NCI-H1105 (cell line): ENCODE results near the gene SHD.

Experiments used
- DNase-seq: peaks from one replicate; lab custom pipeline; 2025; lab: John Stamatoyannopoulos, UW

SHD gene

DNA sequence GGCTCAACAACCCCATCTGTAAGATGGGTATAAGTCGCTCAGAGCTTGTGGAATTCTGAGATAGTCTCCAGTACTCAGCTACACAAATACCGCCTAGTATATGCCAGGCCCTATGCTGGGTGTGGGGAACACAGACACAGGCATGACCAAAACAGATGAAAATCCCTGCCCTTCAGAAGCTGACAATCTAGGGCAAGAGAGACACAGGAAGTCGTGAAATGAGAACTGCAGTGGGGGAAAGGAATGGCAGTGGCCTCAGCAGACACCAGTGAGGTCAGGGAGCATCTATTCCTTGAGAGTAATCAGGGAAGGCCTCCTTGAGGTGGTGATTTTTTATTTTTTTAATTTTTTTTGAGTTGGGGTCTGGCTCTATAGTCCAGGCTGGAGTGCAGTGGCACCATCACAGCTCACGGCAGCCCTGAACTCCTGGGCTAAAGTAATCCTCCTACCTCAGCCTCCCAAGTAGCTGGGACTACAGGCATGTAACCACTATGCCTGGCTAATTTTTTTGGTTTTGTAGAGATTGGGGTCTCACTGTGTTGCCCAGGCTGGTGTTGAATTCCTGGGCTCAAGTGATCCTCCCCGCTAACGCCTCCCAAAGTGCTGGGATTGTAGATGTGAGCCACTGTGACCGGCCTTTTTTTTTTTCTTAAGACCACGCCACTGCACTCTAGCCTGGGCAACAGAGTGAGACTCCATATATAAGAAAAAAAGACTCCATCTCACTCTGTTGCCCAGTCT, 19.9 kb downstream of the SHD start:
- DNase-seq, result no peak

DNA sequence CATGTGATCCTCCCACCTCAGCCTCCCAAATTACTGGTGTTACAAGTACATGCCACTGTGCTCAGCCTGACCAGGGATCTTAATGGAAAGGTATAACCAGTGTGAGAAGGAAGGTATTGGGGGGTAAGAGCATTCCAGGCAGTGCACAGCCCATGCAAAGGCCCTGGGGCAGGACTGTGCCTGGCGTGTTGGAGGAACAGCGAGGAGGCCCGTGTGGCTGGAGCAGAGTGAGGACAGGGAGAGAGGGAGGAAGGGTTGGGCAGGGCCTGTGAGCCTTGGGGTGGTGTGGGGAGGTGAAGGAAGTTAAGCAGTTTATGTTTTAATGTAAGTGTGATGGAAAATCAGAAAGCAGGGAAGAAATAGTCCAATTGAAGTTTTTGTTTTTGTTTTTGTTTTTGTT, 21.5 kb downstream of the SHD start:
- no peak for DNase-seq

DNA sequence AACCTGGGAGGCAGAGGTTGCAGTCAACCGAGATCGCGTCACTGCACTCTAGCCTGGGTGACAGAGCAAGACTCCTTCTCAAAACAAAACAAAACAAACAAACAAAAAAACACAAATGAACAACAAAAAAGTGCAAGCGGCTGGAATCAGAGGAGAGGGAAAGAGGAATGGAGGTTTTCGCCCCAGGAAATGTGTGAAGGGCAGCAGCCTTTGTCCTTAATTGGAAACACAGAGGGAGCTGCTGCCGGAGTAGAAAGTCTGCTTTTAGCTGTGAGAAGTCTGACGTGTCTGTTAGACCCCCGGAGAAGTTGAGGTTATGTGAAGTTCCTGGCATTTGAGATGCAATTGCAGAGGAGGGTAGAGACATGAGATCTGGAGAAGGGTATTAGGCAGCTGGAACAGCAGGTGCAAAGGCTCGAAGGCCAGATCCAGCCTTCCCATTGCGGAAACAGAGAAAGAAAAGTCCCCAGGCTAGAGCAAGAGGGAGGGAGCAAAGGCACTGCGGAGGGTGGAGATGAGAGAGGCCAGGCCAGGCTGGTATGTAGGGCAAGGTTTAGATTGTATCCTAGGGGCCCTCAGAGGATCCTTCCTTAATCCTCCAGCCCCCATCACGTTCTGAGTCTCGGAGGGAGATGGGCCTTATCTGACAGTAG, 22.6 kb downstream of the SHD start:
- no peak for DNase-seq

DNA sequence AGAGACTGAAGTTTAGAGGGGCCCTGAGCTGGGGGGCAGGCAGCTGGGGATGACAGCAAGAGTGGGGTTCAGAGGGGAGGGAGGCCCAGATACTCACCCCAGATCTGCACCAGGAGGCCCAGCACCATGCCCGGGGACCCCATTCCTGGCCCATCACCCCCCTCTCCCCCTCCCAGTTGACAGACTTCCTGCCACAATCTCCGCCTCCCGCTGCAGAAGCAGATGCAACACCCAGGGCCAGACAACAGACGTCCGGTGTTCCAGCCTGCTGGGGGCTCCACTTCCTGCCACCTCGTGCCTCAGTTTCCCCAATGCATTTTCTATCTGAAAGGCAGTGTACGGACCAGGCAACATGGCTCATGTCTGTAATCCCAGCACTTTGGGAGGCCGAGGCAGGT, 23.2 kb downstream of the SHD start, which contains the start of gene TMIGD2:
TSS of gene TMIGD2 (minus strand) at position 147 of the 398 bp plus-strand sequence. CDS start at position 143, 4 bp downstream.
- no peak for DNase-seq

DNA sequence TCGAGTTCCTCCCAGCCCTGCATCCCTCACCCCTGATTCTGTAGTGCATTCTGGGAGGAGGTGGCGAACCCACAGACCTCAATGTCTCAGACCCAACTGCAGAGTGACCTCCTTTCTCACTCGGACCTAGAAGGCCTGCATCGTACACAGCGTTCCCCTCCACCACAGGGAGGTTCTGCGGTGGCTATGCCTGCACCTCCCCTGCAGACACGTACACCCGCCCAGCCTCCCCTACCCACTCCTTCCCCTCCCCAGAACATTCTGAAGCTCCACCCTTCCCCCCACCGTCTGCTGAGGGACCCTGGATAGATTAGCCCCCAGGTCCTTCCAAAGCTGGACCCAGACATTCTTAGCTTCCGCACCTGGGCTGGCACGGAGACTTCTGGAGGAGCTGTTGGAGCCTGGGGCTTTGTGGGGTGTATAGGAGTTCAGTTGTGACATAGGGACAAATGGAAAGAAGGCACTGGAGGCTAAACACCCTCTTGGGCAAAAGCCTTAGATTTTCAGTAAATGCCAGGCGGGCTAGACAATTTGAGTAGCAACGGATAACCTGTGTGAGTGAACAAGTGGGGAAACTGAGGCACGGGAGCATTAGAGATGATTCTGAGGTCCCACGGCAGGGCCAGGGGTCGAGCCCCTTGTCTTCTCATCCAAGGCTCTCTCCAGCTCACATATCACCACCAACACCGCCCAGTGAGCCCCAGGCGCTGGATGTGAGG, 24.9 kb downstream of the SHD start:
- DNase-seq, result no peak

DNA sequence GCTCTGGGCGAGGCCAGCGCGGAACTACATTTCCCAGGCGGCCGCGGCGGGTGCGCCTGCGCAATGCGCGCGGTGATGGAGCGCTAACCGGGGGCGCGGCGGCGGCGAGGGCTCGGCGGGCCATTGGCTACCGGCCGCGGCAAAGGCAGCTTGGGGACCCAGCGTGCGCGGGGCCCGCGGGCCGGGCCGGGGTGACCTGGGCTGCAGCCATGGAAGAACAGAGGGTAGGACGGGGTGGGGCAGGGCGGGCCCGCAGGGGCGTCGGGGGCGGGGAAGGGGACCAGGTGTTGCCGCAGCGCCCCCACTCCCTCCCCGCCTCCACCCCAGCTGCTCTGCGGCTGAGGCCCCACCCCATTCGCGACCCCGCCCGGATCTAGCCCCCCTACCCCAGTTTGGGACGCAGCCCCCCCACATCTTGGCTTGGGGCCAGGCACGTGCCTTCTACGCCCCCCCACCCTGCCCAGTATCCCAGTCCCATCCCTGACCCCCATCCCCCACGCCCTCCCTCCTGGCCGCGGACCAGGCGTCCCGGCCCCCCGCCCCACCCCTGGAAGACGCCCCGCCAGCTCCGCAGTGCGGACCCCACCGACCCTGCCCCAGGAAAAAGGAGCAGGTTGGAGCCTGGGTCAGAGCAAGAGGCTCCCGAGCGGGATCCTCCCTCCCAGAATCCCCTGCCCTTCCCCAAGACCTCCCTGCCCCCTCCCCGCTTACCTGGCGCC, 25.6 kb downstream of the SHD start, which contains the start of gene FSD1:
TSS of gene FSD1 (plus strand) at position 61 of the 719 bp plus-strand sequence. CDS start at position 210, 149 bp downstream.
- DNase-seq, result peak; percentile 70

DNA sequence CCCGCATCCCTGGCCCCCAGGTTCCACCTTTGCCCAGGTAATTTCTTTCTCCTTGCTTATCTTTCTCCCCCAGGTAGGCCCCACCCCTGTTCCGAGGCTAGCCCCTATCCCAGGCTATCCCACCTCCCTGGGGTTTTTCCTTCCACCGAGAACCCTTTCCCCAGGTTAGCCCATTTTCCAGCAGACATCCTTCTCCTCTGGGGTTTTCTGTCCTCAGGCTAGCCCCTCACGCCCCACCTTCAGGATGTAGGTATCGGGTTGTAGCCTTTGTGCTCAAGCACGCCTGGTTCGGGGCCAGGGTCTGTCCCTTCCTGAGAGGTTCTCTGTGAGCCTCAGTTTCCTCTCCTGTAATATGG, 26.2 kb downstream of the SHD start:
- DNase-seq, result no peak

DNA sequence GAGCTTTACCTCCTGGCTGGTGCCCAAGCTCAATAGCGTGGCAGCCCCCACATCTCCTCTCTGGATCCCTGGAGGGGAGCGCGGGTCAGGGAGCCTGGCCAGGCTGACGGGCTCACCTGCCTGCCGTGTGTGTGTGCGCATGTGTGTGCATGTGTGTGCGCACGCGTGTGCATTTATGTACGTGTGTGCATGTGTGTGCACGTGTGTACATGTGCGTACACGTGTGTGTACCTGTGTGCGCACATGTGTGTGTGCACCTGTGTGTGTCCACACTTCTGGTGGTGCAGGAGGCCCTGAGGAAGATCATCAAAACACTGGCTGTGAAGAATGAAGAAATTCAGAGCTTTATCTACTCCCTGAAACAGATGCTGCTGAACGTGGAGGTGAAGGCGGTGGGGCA, 26.6 kb downstream of the SHD start:
- no peak for DNase-seq

DNA sequence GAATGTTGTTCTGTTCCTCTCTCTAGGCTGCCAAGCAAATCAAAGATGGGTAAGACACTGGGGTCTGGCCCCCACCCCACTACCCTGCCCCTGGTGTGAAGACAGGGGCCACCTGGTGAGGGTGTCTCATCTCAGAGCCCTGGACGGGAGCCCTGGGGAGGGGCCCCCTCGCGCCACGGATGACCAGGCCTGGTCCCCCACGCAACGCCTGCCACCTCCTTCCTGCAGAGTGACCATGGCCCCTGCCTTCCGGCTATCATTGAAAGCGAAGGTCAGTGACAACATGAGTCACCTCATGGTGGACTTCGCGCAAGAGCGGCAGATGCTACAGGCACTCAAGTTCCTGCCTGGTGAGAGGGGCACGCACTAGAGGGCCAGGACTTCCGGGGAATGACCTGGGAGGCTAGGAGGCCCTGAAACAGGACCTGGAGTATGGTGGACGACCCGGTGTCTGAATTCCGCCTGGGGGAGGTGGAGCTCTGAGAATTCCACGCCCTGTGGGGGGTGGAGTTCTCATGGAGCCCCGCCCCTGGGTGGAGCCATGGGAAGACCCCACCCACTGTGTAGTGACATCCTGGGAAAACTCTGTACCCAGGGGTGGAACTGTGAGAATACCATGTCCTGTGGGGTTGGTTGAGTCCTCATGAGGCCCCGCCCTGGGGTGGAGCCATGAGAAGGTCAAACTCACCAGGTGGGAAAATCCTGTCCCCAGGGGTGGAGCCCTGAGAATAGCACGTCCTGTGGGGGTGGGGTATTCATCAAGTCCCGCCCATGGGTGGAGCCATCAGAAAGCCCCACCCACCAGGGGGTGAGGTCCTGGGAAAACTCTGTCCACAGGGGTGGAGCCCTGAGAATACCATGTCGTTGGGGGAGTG, 31.4 kb downstream of the SHD start:
- DNase-seq, result no peak

DNA sequence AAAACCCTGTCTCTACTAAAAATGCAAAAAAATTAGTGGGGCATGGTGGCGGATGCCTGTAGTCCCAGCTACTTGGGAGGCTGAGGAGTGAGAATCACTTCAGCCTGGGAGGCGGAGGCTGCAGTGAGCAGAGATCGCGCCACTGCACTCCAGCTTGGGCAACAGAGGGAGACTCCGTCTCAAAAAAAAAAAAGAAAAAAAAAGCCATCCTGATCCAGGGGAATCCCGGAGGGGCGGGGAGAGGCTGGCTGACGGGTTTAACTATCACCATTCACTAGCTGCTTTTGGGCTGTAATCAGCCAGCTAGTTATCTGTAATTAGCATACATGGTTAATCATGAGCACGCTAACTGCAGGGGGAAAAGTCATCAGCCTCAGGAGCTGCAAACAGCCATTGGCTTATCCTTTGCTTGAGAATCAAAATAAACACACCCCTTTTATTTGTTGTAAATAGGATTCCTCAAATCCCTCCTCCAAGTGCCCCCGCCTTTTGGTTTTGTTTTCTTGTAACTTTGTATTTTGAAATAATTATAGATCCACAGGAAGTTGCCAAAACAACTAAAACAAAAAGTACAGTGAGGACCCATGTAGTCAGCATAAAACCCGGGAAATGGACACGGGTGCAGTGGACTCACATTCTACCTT, 34.9 kb downstream of the SHD start:
- no peak for DNase-seq

DNA sequence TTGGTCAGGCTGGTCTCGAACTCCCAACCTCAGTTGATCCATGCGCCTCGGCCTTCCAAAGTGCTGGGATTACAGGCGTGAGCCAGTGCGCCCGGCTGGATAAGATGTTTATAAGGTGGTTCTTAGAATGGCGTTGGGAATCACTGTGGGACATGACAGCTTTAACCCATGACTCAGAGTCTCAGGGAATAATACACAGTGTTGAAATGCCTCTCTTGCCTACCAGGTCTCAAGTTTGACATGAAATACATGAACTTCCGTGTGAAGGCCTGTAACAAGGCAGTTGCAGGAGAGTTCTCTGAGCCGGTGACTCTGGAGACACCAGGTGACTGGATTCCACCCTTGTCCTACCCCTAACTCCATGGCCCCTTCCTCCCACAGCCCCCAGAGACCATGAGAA, 37.9 kb downstream of the SHD start:
- DNase-seq, result no peak

DNA sequence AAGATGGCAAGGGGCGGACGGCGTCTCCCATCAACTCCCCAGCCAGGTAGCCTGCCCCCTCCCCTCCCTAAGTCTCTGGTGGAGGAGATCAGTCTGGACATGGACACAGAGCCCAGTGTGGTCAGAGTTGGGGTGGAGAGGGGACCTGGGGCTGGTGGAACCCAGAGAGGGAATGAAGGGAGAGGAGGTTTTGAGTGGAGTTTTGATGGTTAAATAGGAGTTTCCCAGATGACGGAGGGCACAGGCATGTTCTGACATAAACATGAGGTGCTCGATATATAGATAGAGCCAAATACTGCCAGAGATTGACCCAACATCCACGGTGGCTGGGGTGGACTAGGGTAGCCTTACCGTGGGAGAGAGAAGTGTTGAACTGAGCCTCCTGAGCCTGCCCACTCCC, 39.4 kb downstream of the SHD start:
- no peak for DNase-seq

DNA sequence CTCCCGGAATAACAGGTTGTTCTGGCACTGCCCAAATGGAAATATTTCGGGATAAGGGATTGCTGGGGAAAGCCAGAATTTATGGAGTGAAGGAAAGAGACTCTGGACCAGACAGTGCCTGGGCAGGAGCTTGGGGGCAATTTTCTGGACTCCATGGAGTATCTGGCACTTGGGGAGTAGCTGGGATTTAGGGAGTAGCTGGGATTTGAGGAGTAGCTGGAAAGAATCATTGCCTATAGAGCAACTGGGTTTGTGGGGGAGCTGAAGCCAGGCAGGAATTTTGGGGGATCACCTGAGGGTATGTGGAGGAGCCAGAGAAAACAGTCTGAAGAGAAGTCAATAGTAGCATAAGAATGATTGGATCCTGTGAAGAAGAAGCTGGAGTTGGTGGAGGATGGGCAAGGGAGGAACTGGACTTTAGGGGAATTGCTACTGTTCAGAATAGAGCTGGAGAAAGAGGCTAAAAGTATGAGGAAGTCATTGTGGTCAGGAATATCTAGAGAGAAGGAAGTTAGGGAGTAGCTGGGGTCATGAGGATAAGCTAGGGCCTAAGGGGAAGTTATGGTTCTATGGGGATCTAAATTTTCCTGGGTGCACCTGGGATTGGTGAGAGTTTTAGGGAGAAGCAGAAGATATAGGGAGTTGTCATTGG, 40.1 kb downstream of the SHD start:
- DNase-seq, result no peak

DNA sequence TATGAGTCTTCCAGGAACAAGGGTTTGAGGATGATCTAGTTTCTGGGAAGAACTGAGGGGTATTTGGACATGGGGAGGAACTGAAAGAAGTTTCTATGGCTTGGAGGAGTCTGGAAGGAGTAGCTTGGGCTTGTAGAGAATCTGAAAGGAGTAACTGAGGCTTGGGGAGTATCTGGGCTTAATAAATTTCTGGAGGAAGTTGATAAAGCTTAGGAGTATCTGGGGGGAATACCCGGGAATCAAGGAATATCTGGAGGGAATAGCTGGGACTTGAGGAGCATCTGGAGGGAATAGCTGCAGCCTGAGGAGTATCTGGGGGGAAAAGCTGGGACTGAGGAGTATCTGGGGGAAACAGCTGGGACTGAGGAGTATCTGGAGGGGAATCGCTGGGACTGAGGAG, 41.4 kb downstream of the SHD start:
- no peak for DNase-seq

DNA sequence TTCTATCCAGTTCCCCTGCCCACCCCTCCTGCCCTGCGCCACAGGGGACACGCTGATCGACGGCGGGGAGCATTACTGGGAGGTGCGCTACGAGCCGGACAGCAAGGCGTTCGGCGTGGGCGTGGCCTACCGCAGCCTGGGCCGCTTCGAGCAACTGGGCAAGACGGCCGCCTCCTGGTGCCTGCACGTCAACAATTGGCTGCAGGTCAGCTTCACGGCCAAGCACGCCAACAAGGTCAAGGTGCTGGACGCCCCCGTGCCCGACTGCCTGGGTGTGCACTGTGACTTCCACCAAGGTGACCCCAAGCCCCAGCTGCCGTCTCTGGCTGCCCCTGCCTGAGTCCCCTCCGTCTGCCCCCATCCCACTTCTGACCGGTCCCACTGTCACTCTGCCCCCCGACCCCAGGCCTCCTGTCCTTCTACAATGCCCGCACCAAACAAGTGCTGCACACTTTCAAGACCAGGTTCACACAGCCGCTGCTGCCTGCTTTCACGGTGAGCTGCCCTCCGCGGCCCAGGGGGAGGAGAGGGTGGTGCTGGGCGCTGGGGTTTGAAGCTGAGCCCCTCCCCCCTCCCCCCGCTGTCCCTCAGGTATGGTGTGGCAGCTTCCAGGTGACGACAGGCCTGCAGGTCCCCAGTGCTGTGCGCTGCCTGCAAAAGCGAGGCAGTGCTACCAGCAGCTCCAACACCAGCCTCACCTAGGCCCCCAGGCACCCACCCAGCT, 44.0 kb downstream of the SHD start:
- no peak for DNase-seq

DNA sequence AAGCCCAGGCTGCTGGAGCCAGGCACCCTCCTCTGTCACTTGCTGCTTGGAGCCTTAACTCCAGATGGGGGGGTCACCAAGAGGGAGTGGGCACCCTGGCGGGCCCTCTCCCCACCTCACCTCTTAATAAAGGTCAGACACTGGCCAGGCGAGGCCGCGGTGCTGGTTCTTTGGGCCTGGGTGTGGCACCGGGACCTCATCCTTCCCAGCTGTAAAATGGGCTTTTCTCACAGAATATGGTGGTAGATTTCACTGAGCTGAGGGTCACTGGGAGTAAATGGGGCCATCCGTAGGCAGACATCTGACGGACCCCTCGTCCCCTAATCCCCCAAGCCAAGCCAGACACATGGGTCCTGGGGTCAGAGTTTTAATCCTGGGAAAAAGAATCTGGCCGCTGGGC, 44.6 kb downstream of the SHD start:
- DNase-seq, result no peak

DNA sequence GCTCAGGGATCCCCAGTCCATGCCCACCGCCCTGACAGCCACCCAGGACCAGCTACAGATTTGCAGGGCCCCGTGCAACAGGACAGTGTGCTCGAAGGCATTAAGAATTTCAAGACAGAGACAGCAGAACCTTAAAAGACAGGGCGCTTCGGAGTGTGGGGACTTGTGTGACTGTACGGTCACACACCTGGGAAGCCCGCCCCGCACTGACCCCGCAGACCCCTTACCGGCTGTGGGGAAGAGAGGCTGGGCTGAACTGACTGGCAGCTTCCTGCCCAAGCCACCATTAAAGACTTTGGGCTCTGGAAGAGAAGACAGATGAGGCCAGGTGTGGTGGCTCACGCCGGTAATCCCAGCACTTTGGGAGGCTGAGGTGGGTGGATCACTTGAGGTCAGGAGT, 45.2 kb downstream of the SHD start:
- DNase-seq, result no peak

DNA sequence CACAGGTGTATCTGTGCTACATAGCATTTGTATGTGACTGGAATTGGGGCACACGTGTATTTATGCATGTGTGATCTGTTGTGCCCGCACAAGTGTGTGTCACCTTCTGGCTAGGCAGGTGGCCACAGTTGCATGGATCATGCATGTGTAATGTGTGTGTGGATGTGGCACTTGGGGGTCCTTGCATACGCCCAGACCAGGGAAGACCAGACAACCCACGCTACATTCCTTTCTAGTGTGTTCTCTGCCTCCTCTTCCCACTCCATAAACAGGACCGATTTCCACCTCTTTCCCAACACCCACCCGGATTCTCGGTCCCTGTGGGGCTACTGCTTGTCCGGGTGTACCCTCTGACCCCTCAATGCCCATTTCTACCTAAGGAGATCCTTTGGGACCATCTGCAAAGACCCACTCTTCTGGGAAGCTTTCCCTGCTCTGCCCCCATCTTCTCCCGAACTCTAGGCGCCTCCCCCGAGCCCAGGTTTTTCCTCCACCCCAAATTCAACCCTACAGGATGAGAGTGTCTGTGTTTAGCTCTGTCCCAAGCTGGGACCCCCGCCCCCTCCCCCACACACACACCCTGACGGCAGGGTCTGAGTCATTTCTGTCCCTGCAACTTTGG, 47.3 kb downstream of the SHD start:
- no peak for DNase-seq

DNA sequence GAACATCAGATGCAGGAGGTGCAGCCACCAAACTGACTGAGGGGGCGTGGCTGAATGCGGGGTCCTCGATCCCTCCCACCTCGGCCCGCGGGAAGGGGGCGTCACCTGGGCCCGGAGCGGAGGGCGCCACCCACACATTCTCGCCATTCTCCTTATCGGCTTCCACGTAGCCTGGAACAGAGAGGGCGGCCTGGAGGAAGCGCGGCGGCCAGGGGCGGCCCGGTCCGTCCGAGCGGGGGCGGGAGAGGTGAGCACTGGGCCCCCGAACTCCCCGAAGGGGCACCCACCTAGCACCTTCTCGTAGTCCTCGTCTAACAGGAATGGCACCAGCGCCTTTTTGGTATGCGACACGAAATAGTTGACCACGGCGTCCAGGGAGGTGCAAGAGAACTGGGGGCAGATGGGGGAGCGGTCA, 47.8 kb downstream of the SHD start:
- DNase-seq, result no peak
